K562 (cell line): Measurements from ENCODE around the gene FAM228A. TPM values are rescaled to one million over a fixed set of nuclear protein-coding genes. Genes with fewer than 3 reads are reported as not detected.

Source experiments
- ATAC-seq: fragments of 200-7000 bp; cut with Tn5 transposase; 3 replicates; pipeline ENCODE4 v1.9.1; 2020; ENCODE audit warnings: moderate library complexity
- BruUV-seq: library from RNA; stranded (reverse); fragments of 400-500 nt; replicated peaks from 2 replicates; lab custom pipeline; 2021; lab: Mats Ljungman, UMichigan
- CTCF ChIA-PET: fragments of 300-600 bp; formaldehyde crosslinking; extraction: SDS; loops from one replicate; lab custom pipeline; 2021; ENCODE audit warnings: low intra/inter-chr PET ratio; lab: Yijun Ruan, JAX
- POLR2A ChIA-PET: fragments of 300-600, 350-650 bp; sonication (Branson Sonifier 250); formaldehyde crosslinking; extraction: SDS; loops from one replicate; lab custom pipeline; 2021; ENCODE audit warnings: antibody characterized with exemption, inconsistent platforms; lab: Yijun Ruan, JAX
- DNase-seq, 4 experiments: peaks; one replicate each; pipeline versions ENCODE4 v3.0.0 to v3.0.0-alpha.2; 2011 to 2018; ENCODE audit warnings: low spot score in 3 of 4, mixed read lengths in 3 of 4; ENCODE audit errors: extremely low read depth in 1 of 4
- FAIRE-seq: peaks from 2 replicates; lab custom pipeline; 2011; peaks lifted over from hg19 to GRCh38; lab: Jason Lieb, UNC
- H2AFZ ChIP-seq: 2 replicates; pipeline ENCODE4 v1.6.0; 2011; ENCODE audit warnings: low read depth, low read length, control low read depth, inconsistent platforms
- H3K27ac ChIP-seq: fragments of 200-600 bp; 3 replicates; pipeline ENCODE4 v1.8.0; 2011; ENCODE audit warnings: low read depth, mild to moderate bottlenecking, control low read depth, inconsistent platforms, low read length, moderate library complexity, mixed read lengths; ENCODE audit errors: extremely low read depth
- H3K27me3 ChIP-seq, 2 experiments: fragments of 300-600 bp in 1 of 2; 2 replicates in 1 of 2; 3 replicates in 1 of 2; pipeline versions ENCODE4 v1.6.0 to v1.8.0; 2011; ENCODE audit warnings: inconsistent platforms in 2 of 2, low read length in 2 of 2, mild to moderate bottlenecking in 1 of 2, mixed read lengths in 1 of 2, moderate library complexity in 1 of 2; ENCODE audit not compliant: control insufficient read depth in 2 of 2, insufficient read depth in 2 of 2
- H3K36me3 ChIP-seq: fragments of 300-600 bp; 3 replicates; pipeline ENCODE4 v1.8.0; 2011; ENCODE audit warnings: mild to moderate bottlenecking, low read length, inconsistent platforms; ENCODE audit not compliant: control insufficient read depth, insufficient read depth
- H3K4me1 ChIP-seq, 2 experiments: fragments of 200-600 bp in 1 of 2; replicated peaks in 1 of 2; 2 replicates in 1 of 2; 3 replicates in 1 of 2; pipeline versions ENCODE4 v1.5.1 to v1.8.0; 2011; ENCODE audit warnings: inconsistent platforms in 2 of 2, low read length in 2 of 2, mild to moderate bottlenecking in 1 of 2, mixed read lengths in 1 of 2, moderate library complexity in 1 of 2; ENCODE audit not compliant: control insufficient read depth in 2 of 2, insufficient read depth in 2 of 2
- H3K4me2 ChIP-seq: 2 replicates; pipeline ENCODE4 v1.6.1; 2011; ENCODE audit warnings: low read length, control low read depth, inconsistent platforms, mixed read lengths; ENCODE audit not compliant: insufficient read depth
- H3K4me3 ChIP-seq: fragments of 200-600 bp; sonication (generic), shearing (Covaris generic); 2 replicates; pipeline ENCODE4 v1.5.1; 2016; ENCODE audit warnings: control low read depth, inconsistent platforms
- H3K79me2 ChIP-seq: fragments of 200-600 bp; 3 replicates; pipeline ENCODE4 v1.8.0; 2011; ENCODE audit warnings: low read length, inconsistent platforms; ENCODE audit not compliant: control insufficient read depth, insufficient read depth
- H3K9ac ChIP-seq, 2 experiments: 2 replicates each; pipeline versions ENCODE4 v1.6.0 to v1.6.1; 2011; ENCODE audit warnings: low read depth in 2 of 2, low read length in 2 of 2, control low read depth in 1 of 2, inconsistent platforms in 1 of 2, mild to moderate bottlenecking in 1 of 2, mixed read lengths in 1 of 2; ENCODE audit not compliant: insufficient read depth in 1 of 2
- H3K9me1 ChIP-seq: one replicate; pipeline ENCODE4 v1.6.0; 2011; ENCODE audit warnings: inconsistent platforms, mild to moderate bottlenecking, low read length, moderate library complexity; ENCODE audit not compliant: control insufficient read depth, insufficient read depth
- H3K9me3 ChIP-seq: replicated peaks from 2 replicates; pipeline ENCODE4 v1.5.1; 2011; ENCODE audit warnings: low read depth, low read length, inconsistent platforms; ENCODE audit not compliant: control insufficient read depth, insufficient read depth
- H4K20me1 ChIP-seq: replicated peaks from 2 replicates; pipeline ENCODE4 v1.6.1; 2011; ENCODE audit warnings: low read length, inconsistent platforms, mixed read lengths; ENCODE audit not compliant: control insufficient read depth, insufficient read depth
- CBFB ChIP-seq: sonication (generic); formaldehyde crosslinking; IDR thresholded peaks from 2 replicates; pipeline ENCODE4 v1.4.0; 2020; ENCODE audit warnings: mild to moderate bottlenecking, missing genetic modification reagents
- MCM5 ChIP-seq: fragments of 450-650 bp; IDR thresholded peaks from 2 replicates; pipeline ENCODE4 v1.6.1; 2016; ENCODE audit warnings: low read depth
- ZKSCAN1 ChIP-seq: fragments of 150-350 bp; IDR thresholded peaks from 2 replicates; pipeline ENCODE4 v1.6.1; 2016; ENCODE audit warnings: low read depth, low read length
- ZNF232 ChIP-seq: sonication (generic); formaldehyde crosslinking; IDR thresholded peaks from 2 replicates; pipeline ENCODE4 v1.8.0; 2022; ENCODE audit warnings: mild to moderate bottlenecking, missing genetic modification reagents
- ZNF408 ChIP-seq: fragments of 250-450 bp; sonication (Bioruptor Pico); IDR thresholded peaks from 2 replicates; pipeline ENCODE4 v1.4.0; 2020; ENCODE audit warnings: low read depth, mild to moderate bottlenecking, moderate library complexity
- ZNF778 ChIP-seq: fragments of 450-650 bp; formaldehyde crosslinking; IDR thresholded peaks from 2 replicates; pipeline ENCODE4 v1.4.0; 2020; ENCODE audit warnings: mild to moderate bottlenecking, moderate library complexity
- WGBS: fragments of 100-300 bp; shearing (Covaris generic); methylation state at CpG from one replicate; pipeline ENCODE4 v1.1.6; 2016; ENCODE audit warnings: low coverage, mixed read lengths; ENCODE audit not compliant: insufficient coverage; ENCODE audit errors: missing lambda C conversion rate; 5-methylcytosine and 5-hydroxymethylcytosine counted together
- in situ Hi-C: fragments of 300-500 bp; cut with MboI; formaldehyde crosslinking; loops from 4 replicates; pipeline ENCODE4 v1.15.0; 2018; ENCODE audit warnings: inconsistent platforms, mixed read lengths
- intact Hi-C: fragments of 100-400 bp; cut with micrococcal nuclease; formaldehyde crosslinking; loops from 2 replicates; pipeline ENCODE4 v1.14.2; 2022
- polyA plus RNA-seq, 8 experiments: library from polyadenylated mRNA; depleted of rRNA in 4 of 8; stranded (reverse) in 5 of 8; unstranded in 3 of 8; fragments of >200 nt; fragmentation: Nextera tagmentation in 2 of 8; fragmentation: Illumina TruSeq in 1 of 8; extraction: Ambion mirVana in 2 of 8; extraction: Trizol in 1 of 8; gene quantifications; 2 replicates each; pipeline versions ENCODE4 v1.2.1 to v1.2.3, GENCODE V29; 2011 to 2014; ENCODE audit warnings: inconsistent platforms in 1 of 8, missing spikeins in 1 of 8
- total RNA-seq, 7 experiments: library from RNA; depleted of rRNA in 6 of 7; stranded (reverse); fragments of >200 nt in 6 of 7; fragmentation: Illumina TruSeq in 2 of 7; extraction: Trizol in 2 of 7; gene quantifications; 2 replicates each; pipeline versions ENCODE4 v1.2.1 to v1.2.3, GENCODE V29; 2011 to 2021; ENCODE audit warnings: low replicate concordance in 1 of 7
- TF ChIP-seq, protein P1 (sequence below): fragments of 450-650 bp; conservative IDR thresholded peaks from 2 replicates; pipeline ENCODE4 v1.6.1; 2016; ENCODE audit warnings: missing genetic modification characterization, low read depth, mild to moderate bottlenecking, control low read depth, missing compliant biosample characterization
- TF ChIP-seq, protein P2 (sequence below): fragments of 250-450 bp; sonication (Bioruptor Pico); IDR thresholded peaks from 2 replicates; pipeline ENCODE4 v1.8.0; 2022; ENCODE audit warnings: moderate library complexity, mild to moderate bottlenecking, inconsistent platforms
- TF ChIP-seq, protein P3 (sequence below), 2 experiments: fragments of 450-650 bp; formaldehyde crosslinking in 1 of 2; IDR thresholded peaks; 2 replicates each; pipeline versions ENCODE4 v1.4.0 to v1.6.1; 2014 to 2020; ENCODE audit warnings: mild to moderate bottlenecking in 2 of 2, borderline replicate concordance in 1 of 2, low read depth in 1 of 2

FAM228A gene
- total and polyA plus RNA-seq, 9 of the 15 experiments (the other 6 are each of a cell fraction or from before 2014, with no cell fraction given): not detected

DNA sequence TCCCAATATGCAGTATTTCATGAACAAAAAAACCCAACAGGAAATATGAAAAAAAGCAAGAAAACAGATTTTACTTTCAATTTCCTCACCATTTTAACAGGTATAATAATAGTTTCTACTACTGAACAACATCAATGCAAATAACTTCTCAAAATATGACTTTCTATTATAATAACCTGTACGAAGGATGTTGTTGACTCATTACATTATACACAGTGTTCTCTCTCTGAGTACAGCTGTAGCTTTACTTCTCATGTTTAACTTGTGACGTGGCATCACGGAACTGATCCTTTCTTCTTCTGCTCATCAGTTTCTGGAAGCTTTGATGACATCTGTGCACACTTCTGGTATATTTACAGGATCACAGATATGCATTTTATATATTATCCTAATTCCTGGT lies 40.0 kb downstream of the FAM228A start (continued):
- TF ChIP-seq, protein P1, sequence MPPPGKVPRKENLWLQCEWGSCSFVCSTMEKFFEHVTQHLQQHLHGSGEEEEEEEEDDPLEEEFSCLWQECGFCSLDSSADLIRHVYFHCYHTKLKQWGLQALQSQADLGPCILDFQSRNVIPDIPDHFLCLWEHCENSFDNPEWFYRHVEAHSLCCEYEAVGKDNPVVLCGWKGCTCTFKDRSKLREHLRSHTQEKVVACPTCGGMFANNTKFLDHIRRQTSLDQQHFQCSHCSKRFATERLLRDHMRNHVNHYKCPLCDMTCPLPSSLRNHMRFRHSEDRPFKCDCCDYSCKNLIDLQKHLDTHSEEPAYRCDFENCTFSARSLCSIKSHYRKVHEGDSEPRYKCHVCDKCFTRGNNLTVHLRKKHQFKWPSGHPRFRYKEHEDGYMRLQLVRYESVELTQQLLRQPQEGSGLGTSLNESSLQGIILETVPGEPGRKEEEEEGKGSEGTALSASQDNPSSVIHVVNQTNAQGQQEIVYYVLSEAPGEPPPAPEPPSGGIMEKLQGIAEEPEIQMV (tag): no peak
- TF ChIP-seq, protein P2, sequence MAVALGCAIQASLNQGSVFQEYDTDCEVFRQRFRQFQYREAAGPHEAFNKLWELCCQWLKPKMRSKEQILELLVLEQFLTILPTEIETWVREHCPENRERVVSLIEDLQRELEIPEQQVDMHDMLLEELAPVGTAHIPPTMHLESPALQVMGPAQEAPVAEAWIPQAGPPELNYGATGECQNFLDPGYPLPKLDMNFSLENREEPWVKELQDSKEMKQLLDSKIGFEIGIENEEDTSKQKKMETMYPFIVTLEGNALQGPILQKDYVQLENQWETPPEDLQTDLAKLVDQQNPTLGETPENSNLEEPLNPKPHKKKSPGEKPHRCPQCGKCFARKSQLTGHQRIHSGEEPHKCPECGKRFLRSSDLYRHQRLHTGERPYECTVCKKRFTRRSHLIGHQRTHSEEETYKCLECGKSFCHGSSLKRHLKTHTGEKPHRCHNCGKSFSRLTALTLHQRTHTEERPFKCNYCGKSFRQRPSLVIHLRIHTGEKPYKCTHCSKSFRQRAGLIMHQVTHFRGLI: no peak
- TF ChIP-seq ZNF778 (CRISPR knock-in tag) (no peak), CBFB (no peak)

DNA sequence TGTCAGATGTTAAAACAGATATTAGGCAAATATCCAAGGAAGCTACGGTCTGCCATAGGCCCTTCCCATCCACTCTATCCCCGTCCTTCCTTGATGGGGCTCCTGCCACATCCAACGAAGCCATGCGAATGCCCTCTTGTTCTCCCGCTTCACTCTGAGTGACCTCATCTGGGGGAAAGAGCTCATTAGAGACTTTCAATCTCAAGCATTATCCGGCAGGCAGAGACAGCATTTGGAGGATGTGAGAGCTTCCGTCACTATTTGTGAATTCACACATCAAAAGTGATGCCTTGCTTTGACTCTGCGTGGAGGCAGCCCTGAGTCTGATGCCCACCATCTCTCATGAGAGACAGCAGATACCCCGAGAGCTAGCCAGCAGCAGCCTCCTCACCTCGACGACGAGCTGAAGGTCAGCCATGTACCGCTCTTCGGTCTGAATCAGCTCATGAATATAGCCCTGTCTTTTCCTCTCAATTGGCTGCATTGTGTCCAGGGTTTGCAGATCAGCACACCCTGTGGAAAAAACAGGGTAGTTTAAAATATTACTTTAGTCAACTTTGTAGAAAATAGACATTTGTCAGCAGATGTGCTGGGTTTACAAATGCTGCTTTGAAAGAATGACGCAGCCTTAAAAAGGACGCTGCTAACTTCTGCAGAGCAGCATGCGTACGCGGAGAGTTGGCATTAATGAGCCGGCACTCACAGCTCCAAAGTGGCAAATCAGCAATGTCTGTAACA lies 45.9 kb downstream of the FAM228A start:
- POLR2A ChIA-PET: interaction anchor here (0.6 to 1.3 kb wide), 2 partner anchors 10 to 1972 kb away, joined by 3 to 4 read pairs; no protein-coding TSS in a partner anchor
- H2AFZ ChIP-seq: no peak overlapping the region
- no peak overlapping the region for H3K4me2 ChIP-seq
- ATAC-seq (no peak), DNase-seq (no peak), FAIRE-seq (no peak)
- intact Hi-C loops: no loop called here
- H3K9me1 ChIP-seq: no peaks in the 10 kb centered on the region
- no peaks in the 10 kb centered on the region for H3K27me3 ChIP-seq
- H3K79me2 ChIP-seq: no peaks in the 10 kb centered on the region
- H4K20me1 ChIP-seq: no peaks in the 10 kb centered on the region
- H3K36me3 ChIP-seq: no peaks in the 10 kb centered on the region
- H3K4me3 ChIP-seq: no peak overlapping the region
- H3K9me3 ChIP-seq: no peaks in the 10 kb centered on the region
- H3K9ac ChIP-seq: no peak overlapping the region
- no peak overlapping the region for H3K27ac ChIP-seq
- no peaks in the 10 kb centered on the region for H3K4me1 ChIP-seq
- 57% methylated on average over 20 of the region's 20 CpGs for WGBS
- CTCF ChIA-PET: no interaction called here
- BruUV-seq: no TSS peak
- in situ Hi-C loops: no loop called here
- TF ChIP-seq MCM5 (no peak), ZKSCAN1 (no peak), ZNF408 (CRISPR knock-in tag) (no peak), ZNF232 (CRISPR knock-in tag) (no peak)
- TF ChIP-seq, protein P3, sequence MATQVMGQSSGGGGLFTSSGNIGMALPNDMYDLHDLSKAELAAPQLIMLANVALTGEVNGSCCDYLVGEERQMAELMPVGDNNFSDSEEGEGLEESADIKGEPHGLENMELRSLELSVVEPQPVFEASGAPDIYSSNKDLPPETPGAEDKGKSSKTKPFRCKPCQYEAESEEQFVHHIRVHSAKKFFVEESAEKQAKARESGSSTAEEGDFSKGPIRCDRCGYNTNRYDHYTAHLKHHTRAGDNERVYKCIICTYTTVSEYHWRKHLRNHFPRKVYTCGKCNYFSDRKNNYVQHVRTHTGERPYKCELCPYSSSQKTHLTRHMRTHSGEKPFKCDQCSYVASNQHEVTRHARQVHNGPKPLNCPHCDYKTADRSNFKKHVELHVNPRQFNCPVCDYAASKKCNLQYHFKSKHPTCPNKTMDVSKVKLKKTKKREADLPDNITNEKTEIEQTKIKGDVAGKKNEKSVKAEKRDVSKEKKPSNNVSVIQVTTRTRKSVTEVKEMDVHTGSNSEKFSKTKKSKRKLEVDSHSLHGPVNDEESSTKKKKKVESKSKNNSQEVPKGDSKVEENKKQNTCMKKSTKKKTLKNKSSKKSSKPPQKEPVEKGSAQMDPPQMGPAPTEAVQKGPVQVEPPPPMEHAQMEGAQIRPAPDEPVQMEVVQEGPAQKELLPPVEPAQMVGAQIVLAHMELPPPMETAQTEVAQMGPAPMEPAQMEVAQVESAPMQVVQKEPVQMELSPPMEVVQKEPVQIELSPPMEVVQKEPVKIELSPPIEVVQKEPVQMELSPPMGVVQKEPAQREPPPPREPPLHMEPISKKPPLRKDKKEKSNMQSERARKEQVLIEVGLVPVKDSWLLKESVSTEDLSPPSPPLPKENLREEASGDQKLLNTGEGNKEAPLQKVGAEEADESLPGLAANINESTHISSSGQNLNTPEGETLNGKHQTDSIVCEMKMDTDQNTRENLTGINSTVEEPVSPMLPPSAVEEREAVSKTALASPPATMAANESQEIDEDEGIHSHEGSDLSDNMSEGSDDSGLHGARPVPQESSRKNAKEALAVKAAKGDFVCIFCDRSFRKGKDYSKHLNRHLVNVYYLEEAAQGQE (IDR thresholded peaks at IDR 0.05; ENCODE audit: borderline replicate concordance): no peak
- TF ChIP-seq, protein P3 (CRISPR knock-in tag; IDR thresholded peaks at IDR 0.05; ENCODE audit: low read depth): no peak
